Mesodermal cell (in vitro differentiated cells): ENCODE data around the gene NCAM2.

Experiments used
- H3K27ac ChIP-seq: 2 replicates; pipeline ENCODE4 v1.7.0; 2013; ENCODE audit warnings: mild to moderate bottlenecking, low read depth, low read length, moderate library complexity; ENCODE audit not compliant: severe bottlenecking
- H3K36me3 ChIP-seq: 2 replicates; pipeline ENCODE4 v1.7.1; 2013; ENCODE audit warnings: mild to moderate bottlenecking, low read length, moderate library complexity; ENCODE audit not compliant: control insufficient read depth, insufficient read depth
- H3K4me1 ChIP-seq: one replicate; pipeline ENCODE4 v1.7.1; 2013; ENCODE audit warnings: mild to moderate bottlenecking, low read length; ENCODE audit not compliant: insufficient read depth, control insufficient read depth, poor library complexity, severe bottlenecking
- H3K4me3 ChIP-seq: 2 replicates; pipeline ENCODE4 v1.7.0; 2013; ENCODE audit warnings: low read length, control low read depth, mild to moderate bottlenecking; ENCODE audit not compliant: insufficient read depth, poor library complexity, severe bottlenecking; ENCODE audit errors: extremely low read depth
- H3K9me3 ChIP-seq: 2 replicates; pipeline ENCODE4 v1.7.1; 2013; ENCODE audit warnings: mild to moderate bottlenecking, low read length, moderate library complexity; ENCODE audit not compliant: control insufficient read depth
- WGBS, 2 experiments: methylation state at CpG; one replicate each; pipeline ENCODE4 v1.1.5; 2013; ENCODE audit warnings: missing lambda C conversion rate in 2 of 2; ENCODE audit not compliant: insufficient coverage in 2 of 2; 5-methylcytosine and 5-hydroxymethylcytosine counted together

Gene NCAM2

DNA sequence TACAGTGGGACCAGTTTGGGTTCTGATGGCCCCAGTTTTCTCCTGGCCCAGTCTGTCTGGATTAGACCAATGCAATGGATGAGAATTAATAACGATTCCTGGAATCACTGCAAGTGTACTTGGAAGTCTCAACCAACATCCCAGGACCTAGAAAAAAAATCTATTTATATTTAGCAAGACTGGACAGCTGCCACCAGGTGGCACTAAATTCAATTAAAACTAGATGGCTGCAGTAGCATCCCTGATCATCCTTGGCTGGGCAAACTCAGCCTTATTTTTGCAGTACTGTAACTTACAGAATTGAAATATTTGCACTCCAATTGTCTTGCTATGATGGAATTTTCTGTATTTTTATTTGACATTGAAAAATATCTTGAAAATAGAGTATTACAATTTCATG, 165.7 kb downstream of the NCAM2 start:
- H3K9me3 ChIP-seq = no peaks in the 10 kb centered on the region
- no peaks in the 10 kb centered on the region for H3K36me3 ChIP-seq
- no CpG with 5 or more reads among the region's 1 CpG for WGBS, 2 experiments
- H3K27ac ChIP-seq = no peak overlapping the region
- H3K4me3 ChIP-seq = no peak overlapping the region
- no peaks in the 10 kb centered on the region for H3K4me1 ChIP-seq

GRCh38 chr21:21165063-21165645, 166.9 kb downstream of the NCAM2 start:
- Histone ChIP-seq H3K27ac (peak overlapping the region; percentile 42), H3K9me3 (no peaks in the 10 kb centered on the region), H3K4me3 (no peak overlapping the region), H3K36me3 (no peaks in the 10 kb centered on the region), H3K4me1 (no peaks in the 10 kb centered on the region)
- WGBS, 2 experiments = no CpG with 5 or more reads among the region's 2 CpGs

DNA sequence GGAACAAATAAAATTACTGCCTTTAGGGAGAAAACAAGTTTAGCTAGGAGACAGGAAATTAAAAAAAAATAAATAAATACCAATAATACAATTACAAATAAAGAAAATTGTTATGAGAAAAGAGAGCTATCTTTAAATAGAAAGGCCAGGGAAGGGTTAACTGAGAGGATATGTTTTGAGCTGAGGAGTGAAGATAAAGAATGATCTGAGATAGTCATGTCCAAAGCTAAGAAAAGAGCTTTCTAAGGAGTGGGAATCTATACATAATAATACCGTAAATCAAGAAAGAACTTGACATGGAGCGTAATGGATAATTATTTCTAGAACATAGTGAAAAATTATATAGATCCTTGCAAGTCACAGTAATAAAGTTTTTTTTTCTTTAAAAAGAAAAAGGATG, 176.5 kb downstream of the NCAM2 start:
- Histone ChIP-seq H3K4me3 (no peak overlapping the region), H3K36me3 (no peaks in the 10 kb centered on the region), H3K27ac (no peak overlapping the region), H3K4me1 (no peaks in the 10 kb centered on the region), H3K9me3 (no peaks in the 10 kb centered on the region)
- no CpG with 5 or more reads among the region's 2 CpGs for WGBS, 2 experiments

GRCh38 chr21:21175798-21176334, 177.7 kb downstream of the NCAM2 start:
- Histone ChIP-seq H3K27ac (no peak overlapping the region), H3K4me3 (no peak overlapping the region), H3K9me3 (no peaks in the 10 kb centered on the region), H3K4me1 (no peaks in the 10 kb centered on the region), H3K36me3 (no peaks in the 10 kb centered on the region)
- WGBS, 2 experiments = no CpG with 5 or more reads among the region's 1 CpG

DNA sequence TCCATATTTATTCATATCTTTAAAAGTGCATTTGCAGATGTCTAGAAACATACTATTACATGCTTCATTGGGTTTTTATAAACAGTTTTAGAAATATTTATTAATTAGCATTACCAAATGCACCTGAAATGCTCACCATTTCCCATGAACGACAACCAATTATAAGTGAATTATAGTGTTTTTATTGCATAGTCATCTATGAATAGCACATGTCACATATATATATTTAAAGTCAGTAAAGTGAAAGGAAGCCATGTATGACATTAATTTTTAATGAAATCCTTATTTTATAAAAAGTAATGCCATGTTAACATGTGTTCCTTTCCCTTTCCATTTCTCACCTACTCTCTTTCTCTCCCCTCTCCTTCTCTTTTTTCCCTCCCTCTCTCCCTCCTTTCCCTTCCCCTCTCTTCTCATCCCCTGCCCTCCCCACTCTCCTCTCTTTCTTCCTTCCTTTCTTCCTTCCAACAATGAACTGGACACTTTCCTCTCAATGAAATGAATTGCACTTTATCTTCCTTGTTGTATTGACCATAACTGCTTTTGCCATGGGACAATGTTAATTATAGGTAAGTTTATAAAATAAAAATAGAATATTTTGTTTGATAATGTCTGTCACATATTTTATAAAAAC, 179.3 kb downstream of the NCAM2 start:
- no CpG with 5 or more reads among the region's 1 CpG for WGBS, 2 experiments
- Histone ChIP-seq H3K36me3 (no peaks in the 10 kb centered on the region), H3K9me3 (no peaks in the 10 kb centered on the region), H3K27ac (no peak overlapping the region), H3K4me1 (no peaks in the 10 kb centered on the region), H3K4me3 (no peak overlapping the region)

- WGBS, 2 experiments = 90 to 93% methylated on average over 2 to 3 of the region's 7 CpGs
- H3K27ac ChIP-seq = no peak overlapping the region
- H3K9me3 ChIP-seq = no peaks in the 10 kb centered on the region
- no peak overlapping the region for H3K4me3 ChIP-seq
- no peaks in the 10 kb centered on the region for H3K4me1 ChIP-seq
- H3K36me3 ChIP-seq = no peaks in the 10 kb centered on the region
These were observed 181.6 kb downstream of the NCAM2 start for GRCh38 chr21:21179619-21180298.

DNA sequence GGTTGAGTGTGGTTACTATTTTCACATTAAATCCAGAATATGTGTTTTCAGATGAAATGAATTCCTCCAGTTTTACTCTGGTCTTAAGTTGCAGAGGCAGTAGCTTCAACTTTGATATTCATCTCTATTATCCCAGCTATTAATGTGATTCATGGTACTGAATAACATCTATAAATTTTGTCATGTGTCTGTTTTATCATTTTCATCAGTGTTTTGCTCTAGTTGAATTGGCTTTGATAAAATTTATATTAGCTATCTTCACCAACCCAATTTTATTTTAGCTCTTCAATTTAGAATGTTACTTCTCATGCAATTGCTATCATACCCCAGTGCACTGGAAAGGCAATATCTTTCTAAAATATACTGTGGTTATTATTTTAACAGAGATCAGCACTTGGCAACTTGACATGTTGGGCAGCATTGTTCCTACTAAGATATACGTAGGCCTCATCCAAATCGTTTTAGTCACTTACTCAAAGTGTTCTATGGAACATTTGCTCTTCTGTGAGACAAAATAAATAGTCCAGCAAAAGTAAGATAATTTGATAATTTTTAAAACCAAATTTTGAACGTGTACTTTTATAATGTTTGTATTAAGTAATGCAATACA, 184.3 kb downstream of the NCAM2 start:
- Histone ChIP-seq H3K36me3 (no peaks in the 10 kb centered on the region), H3K4me1 (no peaks in the 10 kb centered on the region), H3K27ac (no peak overlapping the region), H3K4me3 (no peak overlapping the region), H3K9me3 (no peaks in the 10 kb centered on the region)
- WGBS, 2 experiments = no CpG with 5 or more reads among the region's 3 CpGs

DNA sequence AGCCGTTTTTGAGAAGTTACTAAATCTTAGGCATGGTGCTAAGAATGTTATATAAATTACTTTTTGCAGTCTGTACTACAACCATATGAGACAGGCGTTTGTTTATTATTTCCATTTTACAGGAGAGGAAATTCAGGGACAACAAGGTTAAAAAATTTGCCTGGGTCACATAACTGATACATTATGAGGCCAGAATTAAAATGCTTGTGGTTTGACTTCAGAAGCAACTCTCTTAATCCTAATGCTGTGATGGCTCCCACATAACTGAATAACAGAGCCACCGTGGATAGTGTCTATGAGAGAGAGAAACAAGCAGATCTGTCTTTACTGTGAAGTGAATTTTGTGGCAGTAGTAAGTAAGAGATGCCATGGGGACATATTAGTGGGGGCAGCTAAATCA, 184.9 kb downstream of the NCAM2 start:
- H3K36me3 ChIP-seq = no peaks in the 10 kb centered on the region
- no peak overlapping the region for H3K4me3 ChIP-seq
- 86% methylated on average over 1 of the region's 3 CpGs; no CpG with 5 or more reads in 1 of the 2 experiments for WGBS, 2 experiments
- no peaks in the 10 kb centered on the region for H3K9me3 ChIP-seq
- no peaks in the 10 kb centered on the region for H3K4me1 ChIP-seq
- H3K27ac ChIP-seq = no peak overlapping the region

DNA sequence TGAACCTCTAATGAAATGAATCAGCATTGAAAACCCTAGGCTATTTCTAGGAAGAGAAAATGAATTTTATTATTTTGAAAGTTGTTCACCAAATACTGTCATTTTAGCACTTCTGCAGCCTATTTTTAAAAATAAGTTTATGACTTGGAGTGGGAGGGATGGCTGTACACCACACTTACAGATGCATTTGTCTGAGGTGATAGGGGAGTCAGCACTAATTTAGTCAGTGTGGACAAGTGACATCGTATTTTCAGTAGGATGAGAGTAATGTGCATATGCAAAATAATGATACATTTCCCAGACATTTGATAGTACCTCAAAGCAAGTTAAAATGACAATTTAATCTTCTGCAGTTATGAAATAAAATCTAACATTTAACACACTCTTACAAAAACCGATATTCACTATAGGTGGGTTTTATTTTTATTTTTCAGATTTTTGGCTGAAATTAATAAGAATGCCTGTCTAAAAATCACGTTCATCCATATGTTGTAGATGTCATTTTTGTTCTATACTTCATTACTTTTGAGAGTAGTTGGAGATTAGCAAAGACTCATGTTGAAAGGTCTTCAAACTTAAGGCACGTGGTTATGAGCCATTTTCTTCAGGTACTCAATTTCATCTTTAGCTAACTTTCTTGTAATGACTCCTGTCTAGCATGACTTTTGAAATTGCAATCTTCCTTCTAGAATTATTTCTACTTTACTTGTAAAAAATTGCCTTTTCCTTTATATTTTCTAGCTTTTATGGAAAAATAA, 186.7 kb downstream of the NCAM2 start:
- Histone ChIP-seq H3K9me3 (no peaks in the 10 kb centered on the region), H3K36me3 (no peaks in the 10 kb centered on the region), H3K4me1 (no peaks in the 10 kb centered on the region), H3K4me3 (no peak overlapping the region), H3K27ac (no peak overlapping the region)
- 83% methylated on average over 1 of the region's 4 CpGs; no CpG with 5 or more reads in 1 of the 2 experiments for WGBS, 2 experiments

DNA sequence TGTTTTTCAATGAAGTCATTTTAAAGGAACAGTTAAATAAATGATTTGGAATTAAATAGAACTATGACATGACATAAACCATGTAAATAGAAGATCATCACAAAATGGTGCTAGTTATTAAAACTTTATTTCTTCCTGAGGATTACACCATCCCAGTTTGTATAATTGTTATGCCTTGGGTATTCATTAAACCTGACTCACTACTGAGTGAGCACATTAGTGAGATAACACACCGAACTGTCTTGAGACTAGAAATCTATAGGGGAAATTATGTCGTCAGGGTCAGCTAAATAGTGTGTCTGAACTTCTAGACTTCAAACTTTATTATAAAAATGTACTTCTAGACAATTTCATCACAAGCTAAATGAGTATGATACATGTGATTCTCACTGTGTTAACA, 189.4 kb downstream of the NCAM2 start:
- WGBS, 2 experiments = no CpG with 5 or more reads among the region's 2 CpGs
- no peaks in the 10 kb centered on the region for H3K36me3 ChIP-seq
- H3K4me1 ChIP-seq = no peaks in the 10 kb centered on the region
- H3K9me3 ChIP-seq = no peaks in the 10 kb centered on the region
- no peak overlapping the region for H3K4me3 ChIP-seq
- H3K27ac ChIP-seq = no peak overlapping the region
